Brain pericyte (primary cell): ENCODE data around the gene CSNK1A1.
"Not testable (repeated sequence)": the region's sequence is repeated elsewhere in the genome, so short reads cannot be mapped to it uniquely, and the experiment has no call there.

Source experiments
- DNase-seq: peaks from one replicate; pipeline ENCODE4 v3.0.0-alpha.2; 2012; ENCODE audit warnings: low read depth, low spot score

Gene CSNK1A1

DNA sequence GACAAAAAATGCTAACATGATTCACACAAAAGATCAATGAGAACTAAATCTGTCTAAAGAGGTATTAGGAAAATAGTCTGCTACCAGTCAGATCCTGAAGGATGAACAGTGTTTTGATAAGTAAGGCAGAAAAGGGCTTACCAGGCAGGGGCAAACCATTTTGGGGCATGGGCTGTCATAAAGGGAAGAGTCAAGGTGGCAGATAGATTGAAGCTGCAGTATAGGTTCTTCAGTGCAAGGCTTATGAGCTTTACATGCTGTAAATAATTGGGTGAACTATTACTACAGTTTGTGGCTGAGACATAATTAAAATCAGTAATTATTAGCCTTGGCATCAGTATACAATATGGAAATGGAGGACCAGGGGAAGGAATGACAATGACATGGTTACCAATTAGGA, 21.8 kb downstream of the CSNK1A1 start:
- DNase-seq, result no peak

- DNase-seq, result no peak
Observed at GRCh38 chr5:149528281-149529060, 22.8 kb downstream of the CSNK1A1 start.

- no peak for DNase-seq
Observed at GRCh38 chr5:149526845-149527590, 24.2 kb downstream of the CSNK1A1 start.

DNA sequence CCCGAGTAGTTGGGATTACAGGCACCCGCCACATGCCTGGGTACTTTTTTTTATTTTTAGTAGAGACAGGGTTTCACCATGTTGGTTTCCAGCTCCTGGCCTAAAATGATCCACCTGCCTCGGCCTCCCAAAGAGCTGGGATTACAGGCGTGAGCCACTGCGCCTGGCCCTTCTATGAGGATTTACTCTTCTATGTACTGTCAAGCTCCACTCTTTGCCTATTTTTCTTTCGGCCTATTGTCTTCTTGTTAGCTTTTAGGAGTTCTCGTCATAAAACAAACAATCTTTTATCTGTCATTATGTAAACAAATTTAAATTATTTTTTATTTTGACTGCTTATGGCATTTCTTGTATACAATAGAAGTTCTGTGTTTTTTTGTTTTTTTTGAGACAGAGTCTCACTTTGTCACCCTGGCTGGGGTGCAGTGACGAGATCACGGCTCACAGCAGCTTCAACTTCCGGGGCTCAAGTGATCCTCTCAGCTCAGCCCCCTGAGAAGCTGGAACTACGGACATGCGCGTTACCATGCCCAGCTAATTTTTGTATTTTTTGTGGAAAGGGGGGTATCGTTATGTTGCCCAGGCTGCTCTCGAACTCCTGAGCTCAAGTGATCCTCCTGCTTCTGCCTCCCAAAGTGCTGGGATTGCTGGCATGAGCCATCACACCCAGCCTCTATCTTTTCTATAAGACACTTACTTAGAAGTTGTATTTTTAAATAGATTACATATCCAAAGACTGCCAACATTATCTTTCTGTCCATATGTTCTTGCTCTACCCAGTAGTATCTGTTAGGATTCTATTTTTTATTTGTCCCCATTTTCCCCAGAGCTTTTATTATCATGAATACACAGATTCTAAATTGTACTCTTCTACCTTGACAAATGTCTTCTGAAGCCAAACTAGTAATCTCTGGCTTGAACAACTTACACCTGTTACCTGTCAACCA, 29.2 kb downstream of the CSNK1A1 start:
- DNase-seq, result no peak

DNA sequence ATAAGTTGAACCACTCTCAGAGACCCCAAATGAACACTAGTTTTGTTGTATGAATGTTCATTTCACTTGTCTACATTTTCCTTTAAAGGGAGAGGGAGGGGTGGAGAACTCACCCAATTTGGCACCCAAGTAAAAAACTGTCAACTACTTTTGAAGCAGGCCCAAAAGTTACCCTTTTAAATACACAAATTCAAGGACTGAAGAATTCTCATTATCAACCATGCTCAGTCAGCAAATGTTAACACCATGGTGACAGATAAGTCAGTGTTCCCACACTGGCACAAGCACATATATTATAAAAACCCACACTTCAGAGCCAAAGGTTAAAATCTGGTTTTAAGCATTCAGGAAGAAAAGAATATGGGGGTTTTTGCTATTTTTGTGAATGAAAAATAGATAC, 31.6 kb downstream of the CSNK1A1 start:
- DNase-seq, result no peak

DNA sequence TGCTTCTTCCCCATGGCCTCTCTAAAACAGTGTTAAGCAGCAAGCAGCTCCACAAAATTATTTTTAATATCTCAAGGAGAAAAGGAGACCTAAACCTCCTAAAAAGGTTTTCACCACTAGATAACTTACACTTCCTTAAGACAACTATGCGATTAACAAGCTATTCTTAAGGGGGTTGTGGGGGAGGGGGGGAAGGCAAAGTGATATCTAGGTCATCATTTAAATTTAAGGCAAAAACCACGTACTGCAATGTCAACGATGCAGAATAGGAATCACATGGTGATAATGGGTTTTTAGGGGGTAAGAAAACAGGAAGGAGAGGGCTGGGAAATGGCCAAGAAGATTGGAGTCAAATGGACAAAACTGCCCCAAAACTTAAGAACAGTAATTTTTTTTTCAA, 32.6 kb downstream of the CSNK1A1 start:
- DNase-seq, result no peak

GRCh38 chr5:149517461-149518122, 33.6 kb downstream of the CSNK1A1 start:
- no peak for DNase-seq

DNA sequence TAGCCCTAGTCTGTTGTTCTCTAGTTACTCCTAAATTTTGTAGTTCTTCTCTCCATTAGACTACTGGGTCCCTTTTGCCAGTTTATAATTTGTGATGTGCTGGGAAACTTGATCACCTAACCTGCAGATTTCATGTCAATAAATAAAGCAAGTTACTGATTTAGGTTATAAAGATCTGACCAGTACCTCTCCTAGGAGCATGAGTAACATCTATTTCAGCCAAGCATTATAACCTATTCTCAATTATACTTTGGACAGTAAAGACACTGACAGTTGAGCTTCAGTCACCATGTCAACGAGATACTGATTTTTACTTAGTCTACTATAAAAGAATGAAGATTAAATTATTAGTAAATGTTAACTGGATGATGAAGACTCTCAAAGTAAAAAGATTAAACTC, 36.7 kb downstream of the CSNK1A1 start:
- DNase-seq, result no peak

DNA sequence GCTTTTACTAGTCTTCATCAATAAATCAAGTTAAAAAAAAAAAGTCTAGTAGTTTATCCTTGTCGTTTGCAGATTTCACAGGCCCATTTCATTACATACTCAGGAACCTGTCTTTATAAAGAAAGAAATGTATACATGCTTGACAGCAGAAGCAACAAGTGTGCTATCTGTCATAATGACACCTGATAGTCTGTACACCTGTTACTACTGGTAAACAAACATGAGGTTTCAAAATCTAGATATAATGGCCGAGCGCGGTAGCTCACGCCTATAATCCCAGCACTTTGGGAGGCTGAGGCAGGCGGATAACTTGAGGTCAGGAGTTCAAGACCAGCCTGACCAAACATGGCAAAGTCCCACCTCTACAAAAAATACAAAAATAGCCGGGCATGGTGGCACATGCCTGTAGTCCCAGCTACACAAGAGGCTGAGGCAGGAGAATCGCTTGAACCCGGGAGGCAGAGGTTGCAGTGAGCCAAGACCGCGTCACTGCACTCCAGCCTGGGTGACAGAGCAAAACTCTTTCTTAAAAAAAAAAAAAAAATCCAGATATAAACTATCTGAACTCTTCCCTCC, 37.8 kb downstream of the CSNK1A1 start:
- not testable (repeated sequence) for DNase-seq

DNA sequence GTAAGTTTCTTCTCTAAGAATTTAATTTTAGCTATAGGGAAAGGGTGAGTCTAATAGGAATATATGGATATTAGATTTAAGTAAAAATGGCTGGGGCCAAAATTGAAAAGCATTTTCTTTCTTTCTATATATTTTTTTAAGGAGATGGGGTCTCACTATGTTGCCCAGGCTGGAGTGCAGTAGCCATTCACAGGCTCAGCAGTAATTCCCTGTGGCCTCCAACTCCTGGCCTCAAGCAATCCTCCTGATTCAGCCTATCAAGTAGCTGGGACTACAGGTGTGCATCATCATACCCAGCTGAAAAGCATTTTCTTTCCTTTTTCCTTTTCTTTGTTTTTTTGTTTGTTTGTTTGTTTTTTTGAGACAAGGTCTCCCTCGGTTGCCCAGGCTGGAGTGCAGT, 41.1 kb downstream of the CSNK1A1 start:
- DNase-seq, result no peak

GRCh38 chr5:149504677-149505076, 46.6 kb downstream of the CSNK1A1 start:
- no peak for DNase-seq

DNA sequence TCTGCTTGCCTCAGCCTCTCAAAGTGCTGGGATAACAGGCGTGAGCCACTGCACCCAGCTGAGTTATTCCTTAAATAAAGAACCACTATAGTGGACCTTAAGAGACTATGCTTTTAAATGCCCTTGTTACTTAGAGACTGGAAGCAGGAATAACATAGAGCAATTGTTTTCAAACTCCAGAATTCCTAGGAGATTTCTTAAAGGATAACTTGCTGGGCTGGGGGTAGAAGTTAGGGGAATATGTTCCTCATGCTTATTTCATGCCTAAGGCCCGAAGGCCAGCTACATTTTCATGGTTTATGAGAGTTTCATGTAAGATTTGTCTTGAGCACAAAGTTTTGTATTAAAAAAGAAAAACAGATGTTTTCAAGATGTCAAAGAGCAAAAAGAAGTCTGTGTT, 48.2 kb downstream of the CSNK1A1 start:
- DNase-seq, result no peak

DNA sequence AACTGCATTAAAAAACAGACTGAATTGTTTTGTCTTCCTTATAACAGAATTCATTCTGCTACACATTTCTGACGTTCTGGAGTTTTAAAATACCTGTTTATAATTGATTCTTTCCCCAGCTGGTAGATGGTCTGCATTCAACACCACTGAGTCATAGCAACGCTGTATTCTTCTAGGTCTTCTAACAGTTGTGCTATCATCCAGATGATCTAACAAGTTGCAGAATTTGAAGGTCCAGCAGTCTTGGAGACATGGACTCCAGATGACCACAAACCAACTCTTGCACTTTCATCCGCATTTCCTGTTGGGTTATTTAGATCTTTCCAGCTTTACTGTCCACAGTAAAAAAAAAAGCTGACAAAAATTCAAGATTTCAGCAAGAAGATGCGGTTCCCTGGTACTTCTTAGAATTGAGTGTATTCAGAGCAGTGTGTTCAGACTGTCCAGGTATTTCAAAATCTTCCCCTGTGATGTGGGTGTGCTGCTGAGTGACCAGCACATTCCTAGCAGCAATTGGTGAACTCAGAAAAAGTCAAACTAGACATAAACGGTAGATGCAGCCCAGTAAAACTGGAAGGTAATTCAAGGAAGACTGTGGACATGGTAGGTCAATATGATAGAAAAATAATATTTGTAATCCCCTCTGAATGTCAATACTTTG, 50.2 kb downstream of the CSNK1A1 start:
- no peak for DNase-seq

- DNase-seq, result no peak
Observed at GRCh38 chr5:149498724-149499336, 52.4 kb downstream of the CSNK1A1 start.

- DNase-seq, result no peak
Observed at GRCh38 chr5:149497357-149497756, 53.9 kb downstream of the CSNK1A1 start.

DNA sequence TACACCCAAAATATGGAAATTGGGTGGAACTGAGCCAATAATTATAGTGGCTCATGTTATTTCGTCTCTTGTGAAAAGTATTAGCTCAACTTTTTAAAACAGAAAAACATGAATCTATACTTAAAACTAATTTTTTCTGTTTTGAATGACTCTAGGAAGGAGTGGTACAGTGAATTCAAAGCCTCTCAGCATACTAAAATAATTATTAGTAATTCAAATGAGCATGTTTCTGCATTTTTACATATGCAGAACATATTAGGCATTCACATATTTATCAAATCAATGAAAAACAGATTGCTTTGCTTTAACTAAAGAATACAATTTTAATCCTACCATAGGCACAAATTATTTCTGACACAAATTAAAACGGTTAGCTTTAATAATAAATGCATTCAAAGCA, 54.3 kb downstream of the CSNK1A1 start:
- no peak for DNase-seq

GRCh38 chr5:149496166-149496565, 55.1 kb downstream of the CSNK1A1 start:
- DNase-seq, result no peak

GRCh38 chr5:149495673-149496072, 55.6 kb downstream of the CSNK1A1 start:
- no peak for DNase-seq

- no peak for DNase-seq
Observed at GRCh38 chr5:149493316-149493715, 57.9 kb downstream of the CSNK1A1 start.

DNA sequence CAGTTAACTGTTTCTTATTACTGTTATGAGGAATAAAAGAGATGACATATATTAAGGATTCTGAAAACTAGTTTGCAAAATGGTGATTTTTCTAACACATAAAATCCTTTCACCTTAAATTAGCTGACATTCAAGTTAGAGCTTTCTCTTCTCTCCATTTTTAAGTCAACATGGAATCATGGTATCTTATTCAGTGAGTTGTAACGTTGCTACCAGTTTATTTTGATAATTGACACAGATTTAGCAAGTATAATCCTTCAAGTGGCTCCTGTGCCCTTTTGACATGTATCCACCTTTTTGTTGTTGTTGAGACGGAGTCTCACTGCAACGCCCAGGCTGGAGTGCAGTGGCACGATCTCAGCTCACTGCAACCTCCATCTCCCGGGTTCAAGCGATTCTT, 58.5 kb downstream of the CSNK1A1 start:
- no peak for DNase-seq
